HG02588 (cell line): Measurements from ENCODE around the gene DHFR2.

Experiments used
- ATAC-seq: cut with Tn5 transposase; IDR thresholded peaks from one replicate; pipeline ENCODE4 v1.9.1; 2021; ENCODE audit warnings: mild to moderate bottlenecking, moderate library complexity; ENCODE audit not compliant: unreplicated experiment

Gene DHFR2

GRCh38 chr3:94008253-94008652, 54.5 kb downstream of the DHFR2 start:
- ATAC-seq: no peak
